HCT116 (cell line): Measurements from ENCODE around the gene ETFA. TPM values are rescaled to one million over a fixed set of nuclear protein-coding genes. Genes with fewer than 3 reads are reported as not detected.

Experiments used
- ATAC-seq: fragments of 200-7000 bp; cut with Tn5 transposase; 2 replicates; pipeline ENCODE4 v1.9.1; 2020; ENCODE audit warnings: mild to moderate bottlenecking, moderate library complexity
- BruUV-seq: library from RNA; stranded (reverse); fragments of 400-500 nt; replicated peaks from 2 replicates; lab custom pipeline; 2021; lab: Mats Ljungman, UMichigan
- CTCF ChIA-PET: fragments of 300-600 bp; sonication (Branson Sonifier 250); formaldehyde crosslinking; loops from one replicate; lab custom pipeline; 2021; ENCODE audit warnings: antibody characterized with exemption; lab: Charles Lee
- POLR2A ChIA-PET: fragments of 300-600, 350-600 bp; sonication (Branson Sonifier 250); formaldehyde crosslinking; loops from one replicate; lab custom pipeline; 2021; ENCODE audit warnings: antibody characterized with exemption; lab: Charles Lee
- RAD21 ChIA-PET, 2 experiments: fragments of 300-600 bp; sonication (Branson Sonifier 250); formaldehyde crosslinking; loops; one replicate each; lab custom pipeline; 2023; ENCODE audit warnings: low total read pairs in 2 of 2; ENCODE audit not compliant: uncharacterized antibody in 2 of 2, unreplicated experiment in 2 of 2, low non-redundant PET in 1 of 2; lab: Charles Lee
- DNase-seq: peaks from one replicate; pipeline ENCODE4 v3.0.0-alpha.2; 2010; ENCODE audit warnings: low read depth, low spot score
- H2AFZ ChIP-seq: fragments of 200-600 bp; shearing (Covaris generic), sonication (generic); 2 replicates; pipeline ENCODE4 v1.6.1; 2017; ENCODE audit warnings: low read depth, mixed run types, mixed read lengths, antibody characterized with exemption, low read length; ENCODE audit not compliant: poor library complexity, severe bottlenecking
- H3K27ac ChIP-seq: 2 replicates; pipeline ENCODE4 v1.5.1; 2012; ENCODE audit warnings: low read depth, low read length
- H3K27me3 ChIP-seq: fragments of 200-600 bp; sonication (generic); 2 replicates; pipeline ENCODE4 v1.6.1; 2016; ENCODE audit warnings: mixed run types, low read length, mixed read lengths; ENCODE audit not compliant: insufficient read depth
- H3K36me3 ChIP-seq, 2 experiments: fragments of 200-500 bp in 1 of 2; fragments of 200-600 bp in 1 of 2; sonication (Bioruptor generic) in 1 of 2; sonication (generic) in 1 of 2; 2 replicates each; pipeline versions ENCODE4 v1.5.1 to v1.6.1; 2014 to 2016; ENCODE audit warnings: low read length in 2 of 2, inconsistent platforms in 1 of 2, mixed read lengths in 1 of 2, mixed run types in 1 of 2; ENCODE audit not compliant: insufficient read depth in 2 of 2, control insufficient read depth in 1 of 2
- H3K4me1 ChIP-seq, 2 experiments: fragments of 200-600 bp in 1 of 2; sonication (generic) in 1 of 2; 2 replicates each; pipeline versions ENCODE4 v1.5.1 to v1.6.1; 2012 to 2017; ENCODE audit warnings: low read length in 2 of 2, inconsistent platforms in 1 of 2, mild to moderate bottlenecking in 1 of 2, mixed read lengths in 1 of 2, mixed run types in 1 of 2, moderate library complexity in 1 of 2; ENCODE audit not compliant: insufficient read depth in 2 of 2, control insufficient read depth in 1 of 2
- H3K4me2 ChIP-seq: fragments of 200-600 bp; sonication (generic); 2 replicates; pipeline ENCODE4 v1.6.1; 2017; ENCODE audit warnings: mixed run types, low read length, mixed read lengths
- H3K4me3 ChIP-seq, 2 experiments: fragments of 200-600 bp in 1 of 2; sonication (generic) in 1 of 2; replicated peaks in 1 of 2; 2 replicates each; pipeline ENCODE4 v1.5.1; 2011 to 2016; ENCODE audit warnings: low read length in 2 of 2, control low read depth in 1 of 2, low read depth in 1 of 2, mild to moderate bottlenecking in 1 of 2, mixed read lengths in 1 of 2, mixed run types in 1 of 2
- H3K79me2 ChIP-seq: fragments of 200-600 bp; sonication (generic); 2 replicates; pipeline ENCODE4 v1.6.1; 2017; ENCODE audit warnings: mild to moderate bottlenecking, mixed run types, low read length, moderate library complexity, mixed read lengths; ENCODE audit not compliant: insufficient read depth
- H3K9ac ChIP-seq: fragments of 200-600 bp; sonication (generic); 2 replicates; pipeline ENCODE4 v1.6.1; 2016; ENCODE audit warnings: low read length, mixed read lengths
- H3K9me2 ChIP-seq: fragments of 200-600 bp; sonication (generic), shearing (Covaris generic); 2 replicates; pipeline ENCODE4 v1.6.1; 2017; ENCODE audit warnings: mixed run types, mild to moderate bottlenecking, moderate library complexity; ENCODE audit not compliant: insufficient read depth
- H3K9me3 ChIP-seq, 2 experiments: fragments of 200-500 bp in 1 of 2; fragments of 200-600 bp in 1 of 2; sonication (Bioruptor generic) in 1 of 2; sonication (generic) in 1 of 2; 2 replicates each; pipeline ENCODE4 v1.6.1; 2014 to 2017; ENCODE audit warnings: low read length in 2 of 2, mixed read lengths in 2 of 2, inconsistent platforms in 1 of 2, low read depth in 1 of 2, mild to moderate bottlenecking in 1 of 2, mixed run types in 1 of 2, moderate library complexity in 1 of 2; ENCODE audit not compliant: control insufficient read depth in 1 of 2, insufficient read depth in 1 of 2
- H4K20me1 ChIP-seq: fragments of 200-600 bp; sonication (generic), shearing (Covaris generic); 2 replicates; pipeline ENCODE4 v1.6.1; 2017; ENCODE audit warnings: mixed run types, mild to moderate bottlenecking, moderate library complexity; ENCODE audit not compliant: insufficient read depth
- CBX3 ChIP-seq: IDR thresholded peaks from 2 replicates; pipeline ENCODE4 v1.6.1; 2012; ENCODE audit warnings: low read depth
- CEBPB ChIP-seq: IDR thresholded peaks from 2 replicates; pipeline ENCODE4 v1.6.1; 2012; ENCODE audit warnings: low read depth
- EGR1 ChIP-seq: IDR thresholded peaks from 2 replicates; pipeline ENCODE4 v1.6.1; 2012; ENCODE audit warnings: low read depth
- EZH2 ChIP-seq: fragments of 200-600 bp; sonication (generic); IDR thresholded peaks from 2 replicates; pipeline ENCODE4 v1.6.1; 2017; ENCODE audit warnings: antibody characterized with exemption, mixed run types
- EZH2phosphoT487 ChIP-seq: fragments of 200-600 bp; IDR thresholded peaks from 2 replicates; pipeline ENCODE4 v1.6.1; 2018; ENCODE audit warnings: antibody characterized with exemption, borderline replicate concordance
- FOSL1 ChIP-seq: IDR thresholded peaks from 2 replicates; pipeline ENCODE4 v1.6.1; 2012; ENCODE audit warnings: low read depth
- JUND ChIP-seq: IDR thresholded peaks from 2 replicates; pipeline ENCODE4 v1.6.1; 2012
- RAD21 ChIP-seq: IDR thresholded peaks from 2 replicates; pipeline ENCODE4 v1.6.1; 2012; ENCODE audit warnings: low read depth, mild to moderate bottlenecking
- SIN3A ChIP-seq: IDR thresholded peaks from 2 replicates; pipeline ENCODE4 v1.6.1; 2012; ENCODE audit warnings: low read depth
- SP1 ChIP-seq: IDR thresholded peaks from 2 replicates; pipeline ENCODE4 v1.6.1; 2012; ENCODE audit warnings: low read depth
- SRF ChIP-seq: IDR thresholded peaks from 2 replicates; pipeline ENCODE4 v1.6.1; 2012; ENCODE audit warnings: low read depth
- ZNF274 ChIP-seq: fragments of 200-500 bp; sonication (Bioruptor generic); IDR thresholded peaks from 2 replicates; pipeline ENCODE4 v1.6.1; 2014; ENCODE audit warnings: mild to moderate bottlenecking, low read depth, low read length, inconsistent platforms
- intact Hi-C: fragments of 100-400 bp; cut with micrococcal nuclease; formaldehyde crosslinking; loops from 2 replicates; pipeline ENCODE4 v1.10.0; 2022
- total RNA-seq: library from RNA; stranded (reverse); gene quantifications from one replicate; pipeline ENCODE4 v1.2.1, GENCODE V29; 2021; ENCODE audit not compliant: unreplicated experiment
- TF ChIP-seq, protein P1 (sequence below): IDR thresholded peaks from 2 replicates; pipeline ENCODE4 v1.6.1; 2012
- TF ChIP-seq, protein P2 (sequence below): IDR thresholded peaks from 2 replicates; pipeline ENCODE4 v1.6.1; 2011; ENCODE audit warnings: mild to moderate bottlenecking, low read length, moderate library complexity; ENCODE audit not compliant: insufficient replicate concordance; ENCODE audit errors: extremely low read depth
- TF ChIP-seq, protein P3 (sequence below): IDR thresholded peaks from 2 replicates; pipeline ENCODE4 v1.6.1; 2012; ENCODE audit warnings: low read depth

ETFA gene
- total RNA-seq, 1 experiment from 2014 or later, result 144 TPM

GRCh38 chr15:76336254-76337058 lies 25.2 kb upstream of the ETFA start, which contains the start of gene ISL2 (continued):
- TF ChIP-seq, protein P1, sequence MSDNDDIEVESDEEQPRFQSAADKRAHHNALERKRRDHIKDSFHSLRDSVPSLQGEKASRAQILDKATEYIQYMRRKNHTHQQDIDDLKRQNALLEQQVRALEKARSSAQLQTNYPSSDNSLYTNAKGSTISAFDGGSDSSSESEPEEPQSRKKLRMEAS, result no peak; the same call in 1 of the 2 replicates
- TF ChIP-seq ZNF274 (no peak), JUND (no peak), SIN3A (peak; percentile 69), EZH2 (no peak)

- peak overlapping the region; percentile 63 for H3K9ac ChIP-seq
- no peaks in the 10 kb centered on the region for H3K27me3 ChIP-seq
- H3K27ac ChIP-seq, result peak overlapping the region; percentile 70
- peak overlapping the region; percentile 76 for H2AFZ ChIP-seq
- ATAC-seq, result peak; percentile 5; the same call in 1 of the 2 replicates
- peak overlapping the region; percentile 66 to 77 for H3K4me3 ChIP-seq
- H3K4me1 ChIP-seq, result peaks cover 10 to 25% of the 10 kb centered on the region in 2 experiments; a peak in 3 of 4 replicates
- CTCF ChIA-PET, result interaction anchor here (0.6 to 1.5 kb wide), 6 partner anchors 10 to 532 kb away, joined by 3 to 4 read pairs (median 4); no protein-coding TSS in a partner anchor
- no peaks in the 10 kb centered on the region for H4K20me1 ChIP-seq
- no peaks in the 10 kb centered on the region for H3K9me3 ChIP-seq
- RAD21 ChIA-PET, result interaction anchor here in 1 of 2 experiments (1.4 kb wide), 1 partner anchor 150 kb away, joined by 7 read pairs; no protein-coding TSS in a partner anchor
- intact Hi-C loops, result loop anchor here (10.0 kb wide), 1 partner anchor 509 kb away; no protein-coding TSS in a partner anchor
- H3K36me3 ChIP-seq, result no peaks in the 10 kb centered on the region
- POLR2A ChIA-PET, result interaction anchor here (0.7 to 1.8 kb wide), 14 partner anchors 7 to 187 kb away, joined by 3 to 39 read pairs (median 4); partner anchors contain the start of gene ETFA
- TF ChIP-seq EZH2phosphoT487 (no peak), SRF (no peak), RAD21 (no peak), EGR1 (no peak), SP1 (no peak), EZH2 (no peak), FOSL1 (no peak), CEBPB (no peak), CBX3 (no peak)
- TF ChIP-seq, protein P2, sequence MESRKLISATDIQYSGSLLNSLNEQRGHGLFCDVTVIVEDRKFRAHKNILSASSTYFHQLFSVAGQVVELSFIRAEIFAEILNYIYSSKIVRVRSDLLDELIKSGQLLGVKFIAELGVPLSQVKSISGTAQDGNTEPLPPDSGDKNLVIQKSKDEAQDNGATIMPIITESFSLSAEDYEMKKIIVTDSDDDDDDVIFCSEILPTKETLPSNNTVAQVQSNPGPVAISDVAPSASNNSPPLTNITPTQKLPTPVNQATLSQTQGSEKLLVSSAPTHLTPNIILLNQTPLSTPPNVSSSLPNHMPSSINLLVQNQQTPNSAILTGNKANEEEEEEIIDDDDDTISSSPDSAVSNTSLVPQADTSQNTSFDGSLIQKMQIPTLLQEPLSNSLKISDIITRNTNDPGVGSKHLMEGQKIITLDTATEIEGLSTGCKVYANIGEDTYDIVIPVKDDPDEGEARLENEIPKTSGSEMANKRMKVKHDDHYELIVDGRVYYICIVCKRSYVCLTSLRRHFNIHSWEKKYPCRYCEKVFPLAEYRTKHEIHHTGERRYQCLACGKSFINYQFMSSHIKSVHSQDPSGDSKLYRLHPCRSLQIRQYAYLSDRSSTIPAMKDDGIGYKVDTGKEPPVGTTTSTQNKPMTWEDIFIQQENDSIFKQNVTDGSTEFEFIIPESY, result no peak
- TF ChIP-seq, protein P1, result no peak
- TF ChIP-seq, protein P3, sequence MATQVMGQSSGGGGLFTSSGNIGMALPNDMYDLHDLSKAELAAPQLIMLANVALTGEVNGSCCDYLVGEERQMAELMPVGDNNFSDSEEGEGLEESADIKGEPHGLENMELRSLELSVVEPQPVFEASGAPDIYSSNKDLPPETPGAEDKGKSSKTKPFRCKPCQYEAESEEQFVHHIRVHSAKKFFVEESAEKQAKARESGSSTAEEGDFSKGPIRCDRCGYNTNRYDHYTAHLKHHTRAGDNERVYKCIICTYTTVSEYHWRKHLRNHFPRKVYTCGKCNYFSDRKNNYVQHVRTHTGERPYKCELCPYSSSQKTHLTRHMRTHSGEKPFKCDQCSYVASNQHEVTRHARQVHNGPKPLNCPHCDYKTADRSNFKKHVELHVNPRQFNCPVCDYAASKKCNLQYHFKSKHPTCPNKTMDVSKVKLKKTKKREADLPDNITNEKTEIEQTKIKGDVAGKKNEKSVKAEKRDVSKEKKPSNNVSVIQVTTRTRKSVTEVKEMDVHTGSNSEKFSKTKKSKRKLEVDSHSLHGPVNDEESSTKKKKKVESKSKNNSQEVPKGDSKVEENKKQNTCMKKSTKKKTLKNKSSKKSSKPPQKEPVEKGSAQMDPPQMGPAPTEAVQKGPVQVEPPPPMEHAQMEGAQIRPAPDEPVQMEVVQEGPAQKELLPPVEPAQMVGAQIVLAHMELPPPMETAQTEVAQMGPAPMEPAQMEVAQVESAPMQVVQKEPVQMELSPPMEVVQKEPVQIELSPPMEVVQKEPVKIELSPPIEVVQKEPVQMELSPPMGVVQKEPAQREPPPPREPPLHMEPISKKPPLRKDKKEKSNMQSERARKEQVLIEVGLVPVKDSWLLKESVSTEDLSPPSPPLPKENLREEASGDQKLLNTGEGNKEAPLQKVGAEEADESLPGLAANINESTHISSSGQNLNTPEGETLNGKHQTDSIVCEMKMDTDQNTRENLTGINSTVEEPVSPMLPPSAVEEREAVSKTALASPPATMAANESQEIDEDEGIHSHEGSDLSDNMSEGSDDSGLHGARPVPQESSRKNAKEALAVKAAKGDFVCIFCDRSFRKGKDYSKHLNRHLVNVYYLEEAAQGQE, result no peak
- TSS peak; percentile 91 for BruUV-seq
- peaks cover 11% of the 10 kb centered on the region for H3K79me2 ChIP-seq
- DNase-seq, result no peak
- H3K9me2 ChIP-seq, result no peaks in the 10 kb centered on the region
- peak overlapping the region; percentile 88 for H3K4me2 ChIP-seq
Observed at GRCh38 chr15:76335307-76336253, 24.3 kb upstream of the ETFA start.
